SK-N-SH (cell line): Measurements from ENCODE around the gene DYDC2. TPM values are rescaled to one million over a fixed set of nuclear protein-coding genes. Genes with fewer than 3 reads are reported as not detected.

ENCODE experiments used
- CTCF ChIA-PET: fragments of 300-600, 350-600 bp; formaldehyde crosslinking; extraction: SDS; loops from one replicate; lab custom pipeline; 2021; lab: Yijun Ruan, JAX
- POLR2A ChIA-PET: fragments of 350-600 bp; sonication (Branson Sonifier 250); formaldehyde crosslinking; extraction: SDS; loops from one replicate; lab custom pipeline; 2020; ENCODE audit warnings: antibody characterized with exemption, inconsistent platforms; lab: Yijun Ruan, JAX
- DNase-seq: peaks from one replicate; pipeline ENCODE4 v3.0.0; 2012
- H2AFZ ChIP-seq: fragments of 200-600 bp; sonication (generic); 2 replicates; pipeline ENCODE4 v1.8.1; 2016; ENCODE audit warnings: antibody characterized with exemption, mild to moderate bottlenecking, low read depth
- H3F3A ChIP-seq: fragments of 200-600 bp; sonication (generic); replicated peaks from 2 replicates; pipeline ENCODE3; 2016; ENCODE audit warnings: antibody characterized with exemption, mild to moderate bottlenecking; ENCODE audit not compliant: insufficient read depth
- H3K27ac ChIP-seq, 2 experiments: fragments of 200-500 bp in 1 of 2; fragments of 200-600 bp in 1 of 2; sonication (Bioruptor generic) in 1 of 2; sonication (generic), shearing (Covaris generic) in 1 of 2; 2 replicates each; pipeline versions ENCODE4 v1.5.1 to v1.6.1; 2014 to 2016; ENCODE audit warnings: low read depth in 2 of 2, inconsistent platforms in 1 of 2, low read length in 1 of 2, mild to moderate bottlenecking in 1 of 2, mixed read lengths in 1 of 2
- H3K27me3 ChIP-seq: fragments of 200-600 bp; sonication (generic), shearing (Covaris generic); 2 replicates; pipeline ENCODE4 v1.6.1; 2016; ENCODE audit warnings: mixed run types; ENCODE audit not compliant: insufficient read depth
- H3K36me3 ChIP-seq, 2 experiments: fragments of 200-500 bp in 1 of 2; fragments of 200-600 bp in 1 of 2; sonication (Bioruptor generic) in 1 of 2; sonication (generic) in 1 of 2; replicated peaks in 1 of 2; 2 replicates each; pipeline versions ENCODE3 to v1.5.1; 2014 to 2016; ENCODE audit warnings: low read length in 1 of 2, mild to moderate bottlenecking in 1 of 2; ENCODE audit not compliant: insufficient read depth in 2 of 2, control insufficient read depth in 1 of 2
- H3K4me1 ChIP-seq, 2 experiments: fragments of 200-500 bp in 1 of 2; fragments of 200-600 bp in 1 of 2; sonication (Bioruptor generic) in 1 of 2; sonication (generic), shearing (Covaris generic) in 1 of 2; 2 replicates each; pipeline versions ENCODE4 v1.5.1 to v1.6.1; 2014 to 2016; ENCODE audit warnings: low read depth in 1 of 2, low read length in 1 of 2, mixed run types in 1 of 2; ENCODE audit not compliant: insufficient read depth in 2 of 2, control insufficient read depth in 1 of 2
- H3K4me2 ChIP-seq: fragments of 200-600 bp; sonication (generic), shearing (Covaris generic); 2 replicates; pipeline ENCODE4 v1.6.1; 2017; ENCODE audit warnings: mixed run types
- H3K4me3 ChIP-seq, 2 experiments: fragments of 200-500 bp in 1 of 2; fragments of 200-600 bp in 1 of 2; sonication (Bioruptor generic) in 1 of 2; sonication (generic), shearing (Covaris generic) in 1 of 2; 2 replicates each; pipeline versions ENCODE4 v1.5.1 to v1.8.1; 2014 to 2016; ENCODE audit warnings: low read depth in 2 of 2, inconsistent platforms in 1 of 2, low read length in 1 of 2, mild to moderate bottlenecking in 1 of 2, mixed read lengths in 1 of 2, moderate library complexity in 1 of 2
- H3K79me2 ChIP-seq: fragments of 200-600 bp; sonication (generic); 2 replicates; pipeline ENCODE4 v1.8.1; 2017; ENCODE audit warnings: mild to moderate bottlenecking; ENCODE audit not compliant: insufficient read depth
- H3K9ac ChIP-seq: fragments of 200-600 bp; sonication (generic); 2 replicates; pipeline ENCODE4 v1.6.1; 2017; ENCODE audit warnings: mixed run types
- H3K9me2 ChIP-seq: fragments of 200-600 bp; sonication (generic); 2 replicates; pipeline ENCODE4 v1.6.1; 2017; ENCODE audit warnings: mixed run types
- H3K9me3 ChIP-seq: fragments of 200-600 bp; sonication (generic); 2 replicates; pipeline ENCODE4 v1.6.1; 2017; ENCODE audit warnings: mixed run types, mild to moderate bottlenecking, moderate library complexity
- H4K20me1 ChIP-seq: fragments of 200-600 bp; sonication (generic); 2 replicates; pipeline ENCODE4 v1.6.1; 2017; ENCODE audit warnings: mild to moderate bottlenecking, mixed run types; ENCODE audit not compliant: insufficient read depth
- EP300 ChIP-seq, 2 experiments: IDR thresholded peaks; 2 replicates each; pipeline versions ENCODE4 v1.4.0 to v1.6.1; 2012; ENCODE audit warnings: borderline replicate concordance in 1 of 2, low read depth in 1 of 2, low read length in 1 of 2
- EZH2phosphoT487 ChIP-seq: fragments of 200-600 bp; sonication (generic); IDR thresholded peaks from 2 replicates; pipeline ENCODE4 v1.6.1; 2017; ENCODE audit warnings: low read depth, mixed run types, mild to moderate bottlenecking, antibody characterized with exemption, moderate library complexity, borderline replicate concordance
- MXI1 ChIP-seq: IDR thresholded peaks from 2 replicates; pipeline ENCODE4 v1.6.1; 2012; ENCODE audit warnings: mild to moderate bottlenecking, low read depth, low read length, improper control_type of control experiment
- NFIC ChIP-seq: IDR thresholded peaks from 2 replicates; pipeline ENCODE4 v1.4.0; 2012; ENCODE audit warnings: borderline replicate concordance
- NRF1 ChIP-seq: IDR thresholded peaks from 2 replicates; pipeline ENCODE4 v1.6.1; 2012; ENCODE audit warnings: low read depth, mild to moderate bottlenecking, low read length
- TAF1 ChIP-seq: IDR thresholded peaks from 2 replicates; pipeline ENCODE4 v1.6.1; 2012; ENCODE audit warnings: low read depth, mild to moderate bottlenecking, low read length, moderate library complexity, borderline replicate concordance
- WGBS: methylation state at CpG from one replicate; pipeline ENCODE4 v1.1.6; 2017; ENCODE audit warnings: low lambda C conversion rate; 5-methylcytosine and 5-hydroxymethylcytosine counted together
- polyA plus RNA-seq, 3 experiments: library from polyadenylated mRNA; depleted of rRNA; stranded (reverse); fragments of >200 nt; gene quantifications; 2 replicates each; pipeline ENCODE4 v1.2.3, GENCODE V29; 2012
- TF ChIP-seq, protein P1 (sequence below): fragments of 200-600 bp; sonication (generic); IDR thresholded peaks from 2 replicates; pipeline ENCODE4 v1.6.1; 2017; ENCODE audit warnings: antibody characterized with exemption, mild to moderate bottlenecking, moderate library complexity
- TF ChIP-seq, protein P2 (sequence below): IDR thresholded peaks from 2 replicates; pipeline ENCODE4 v1.4.0; 2012; ENCODE audit warnings: low read depth, borderline replicate concordance

The DYDC2 gene
- polyA plus RNA-seq, 1 of the 3 experiments (the other 2 are of a cell fraction), result 0.08 TPM

DNA sequence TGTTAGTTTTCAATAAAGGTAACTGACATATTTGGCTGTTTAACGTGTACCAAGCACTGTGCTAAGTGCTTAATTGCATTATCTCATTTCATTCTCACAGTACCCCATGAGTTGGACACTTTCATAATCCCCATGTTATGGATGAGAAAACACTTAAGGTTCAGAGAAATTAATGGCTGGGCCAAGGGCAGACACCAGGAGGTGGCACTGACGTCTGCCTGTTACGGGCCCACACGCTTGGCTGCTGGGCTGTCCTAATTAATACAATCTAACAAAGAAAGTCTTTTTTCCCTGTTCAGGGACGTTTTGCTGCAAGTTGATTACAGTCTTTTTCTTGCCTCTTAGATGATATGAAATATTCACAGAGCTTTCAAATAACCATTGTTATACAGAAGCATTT lies 16.1 kb downstream of the DYDC2 start:
- H4K20me1 ChIP-seq, result no peaks in the 10 kb centered on the region
- TF ChIP-seq NFIC, result no peak
- ChIA-PET POLR2A (no interaction called here), CTCF (interaction anchor here (1.0 to 2.7 kb wide), 5 partner anchors 8 to 133 kb away, joined by 3 to 10 read pairs (median 5); no protein-coding TSS in a partner anchor)
- no peaks in the 10 kb centered on the region for H3K36me3 ChIP-seq
- no peak for DNase-seq
- H3K4me3 ChIP-seq, result no peak overlapping the region
- 60% methylated on average over 5 of the region's 5 CpGs for WGBS
- H3K4me2 ChIP-seq, result no peak overlapping the region
- H3K4me1 ChIP-seq, result no peaks in the 10 kb centered on the region
- no peak overlapping the region for H2AFZ ChIP-seq
- no peak overlapping the region for H3K27ac ChIP-seq
- no peaks in the 10 kb centered on the region for H3K79me2 ChIP-seq
- 0 out of 2 replicates have a peak, but pooled peaks cover 3% of the 10 kb centered on the region for H3K9me3 ChIP-seq
- H3K9ac ChIP-seq, result no peak overlapping the region
- H3K9me2 ChIP-seq, result no peaks in the 10 kb centered on the region
- no peaks in the 10 kb centered on the region; the same call in 1 of the 2 replicates for H3K27me3 ChIP-seq
- no peaks in the 10 kb centered on the region for H3F3A ChIP-seq

DNA sequence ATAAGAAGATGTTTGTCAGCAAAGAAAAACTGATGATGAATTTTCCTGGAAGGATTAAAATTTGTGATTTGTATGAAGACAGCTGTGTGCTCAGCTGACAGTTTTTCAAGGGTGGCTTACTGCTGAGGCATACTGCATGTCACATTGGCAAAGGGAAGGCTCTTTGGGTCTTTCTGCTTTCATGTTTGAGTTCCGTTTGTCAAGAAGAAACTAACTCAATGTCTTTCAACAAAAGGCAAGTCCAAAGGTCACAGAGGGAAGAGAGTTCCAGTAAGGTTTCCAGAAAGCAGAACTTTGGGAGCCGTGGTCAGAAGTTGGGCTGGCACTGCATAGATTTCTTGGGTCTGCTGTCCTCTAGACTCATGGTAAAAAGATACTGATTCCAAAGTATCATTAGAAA lies 16.9 kb downstream of the DYDC2 start:
- 19% methylated on average over 2 of the region's 2 CpGs for WGBS
- Histone ChIP-seq H3K4me1 (no peaks in the 10 kb centered on the region), H3K4me3 (no peak overlapping the region)
- TF ChIP-seq TAF1 (no peak), MXI1 (no peak), EZH2phosphoT487 (no peak), EP300 (IDR thresholded peaks at IDR 0.05; ENCODE audit: borderline replicate concordance in 1 of 2, low read depth in 1 of 2, low read length in 1 of 2) (no peak), NRF1 (no peak)
- TF ChIP-seq, protein P1, sequence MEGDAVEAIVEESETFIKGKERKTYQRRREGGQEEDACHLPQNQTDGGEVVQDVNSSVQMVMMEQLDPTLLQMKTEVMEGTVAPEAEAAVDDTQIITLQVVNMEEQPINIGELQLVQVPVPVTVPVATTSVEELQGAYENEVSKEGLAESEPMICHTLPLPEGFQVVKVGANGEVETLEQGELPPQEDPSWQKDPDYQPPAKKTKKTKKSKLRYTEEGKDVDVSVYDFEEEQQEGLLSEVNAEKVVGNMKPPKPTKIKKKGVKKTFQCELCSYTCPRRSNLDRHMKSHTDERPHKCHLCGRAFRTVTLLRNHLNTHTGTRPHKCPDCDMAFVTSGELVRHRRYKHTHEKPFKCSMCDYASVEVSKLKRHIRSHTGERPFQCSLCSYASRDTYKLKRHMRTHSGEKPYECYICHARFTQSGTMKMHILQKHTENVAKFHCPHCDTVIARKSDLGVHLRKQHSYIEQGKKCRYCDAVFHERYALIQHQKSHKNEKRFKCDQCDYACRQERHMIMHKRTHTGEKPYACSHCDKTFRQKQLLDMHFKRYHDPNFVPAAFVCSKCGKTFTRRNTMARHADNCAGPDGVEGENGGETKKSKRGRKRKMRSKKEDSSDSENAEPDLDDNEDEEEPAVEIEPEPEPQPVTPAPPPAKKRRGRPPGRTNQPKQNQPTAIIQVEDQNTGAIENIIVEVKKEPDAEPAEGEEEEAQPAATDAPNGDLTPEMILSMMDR, result no peak
- TF ChIP-seq, protein P2, sequence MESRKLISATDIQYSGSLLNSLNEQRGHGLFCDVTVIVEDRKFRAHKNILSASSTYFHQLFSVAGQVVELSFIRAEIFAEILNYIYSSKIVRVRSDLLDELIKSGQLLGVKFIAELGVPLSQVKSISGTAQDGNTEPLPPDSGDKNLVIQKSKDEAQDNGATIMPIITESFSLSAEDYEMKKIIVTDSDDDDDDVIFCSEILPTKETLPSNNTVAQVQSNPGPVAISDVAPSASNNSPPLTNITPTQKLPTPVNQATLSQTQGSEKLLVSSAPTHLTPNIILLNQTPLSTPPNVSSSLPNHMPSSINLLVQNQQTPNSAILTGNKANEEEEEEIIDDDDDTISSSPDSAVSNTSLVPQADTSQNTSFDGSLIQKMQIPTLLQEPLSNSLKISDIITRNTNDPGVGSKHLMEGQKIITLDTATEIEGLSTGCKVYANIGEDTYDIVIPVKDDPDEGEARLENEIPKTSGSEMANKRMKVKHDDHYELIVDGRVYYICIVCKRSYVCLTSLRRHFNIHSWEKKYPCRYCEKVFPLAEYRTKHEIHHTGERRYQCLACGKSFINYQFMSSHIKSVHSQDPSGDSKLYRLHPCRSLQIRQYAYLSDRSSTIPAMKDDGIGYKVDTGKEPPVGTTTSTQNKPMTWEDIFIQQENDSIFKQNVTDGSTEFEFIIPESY, result no peak
- TF ChIP-seq, all 33 proteins: peak for 0
- ChIA-PET CTCF (interaction anchor here (1.0 to 2.7 kb wide), 5 partner anchors 9 to 132 kb away, joined by 3 to 10 read pairs (median 5); no protein-coding TSS in a partner anchor), POLR2A (no interaction called here)
- no peaks in the 10 kb centered on the region for H3K9me2 ChIP-seq
- H3K36me3 ChIP-seq, result no peaks in the 10 kb centered on the region
- no peak overlapping the region for H3K27ac ChIP-seq
- H3F3A ChIP-seq, result no peaks in the 10 kb centered on the region
- no peak for DNase-seq
- no peak overlapping the region for H3K4me2 ChIP-seq
- no peaks in the 10 kb centered on the region; the same call in 1 of the 2 replicates for H3K27me3 ChIP-seq
- no peak overlapping the region for H3K9ac ChIP-seq
- no peaks in the 10 kb centered on the region for H3K9me3 ChIP-seq
- no peaks in the 10 kb centered on the region for H4K20me1 ChIP-seq
- H3K79me2 ChIP-seq, result no peaks in the 10 kb centered on the region
- no peak overlapping the region for H2AFZ ChIP-seq
